HG03558 (cell line): Measurements from ENCODE around the gene CHRNE.
"Not testable (repeated sequence)": the region's sequence is repeated elsewhere in the genome, so short reads cannot be mapped to it uniquely, and the experiment has no call there.

Source experiments
- ATAC-seq: cut with Tn5 transposase; IDR thresholded peaks from one replicate; pipeline ENCODE4 v1.9.1; 2021; ENCODE audit warnings: moderate number of reproducible peaks; ENCODE audit not compliant: unreplicated experiment; ENCODE audit errors: extremely low read depth

Gene CHRNE

DNA sequence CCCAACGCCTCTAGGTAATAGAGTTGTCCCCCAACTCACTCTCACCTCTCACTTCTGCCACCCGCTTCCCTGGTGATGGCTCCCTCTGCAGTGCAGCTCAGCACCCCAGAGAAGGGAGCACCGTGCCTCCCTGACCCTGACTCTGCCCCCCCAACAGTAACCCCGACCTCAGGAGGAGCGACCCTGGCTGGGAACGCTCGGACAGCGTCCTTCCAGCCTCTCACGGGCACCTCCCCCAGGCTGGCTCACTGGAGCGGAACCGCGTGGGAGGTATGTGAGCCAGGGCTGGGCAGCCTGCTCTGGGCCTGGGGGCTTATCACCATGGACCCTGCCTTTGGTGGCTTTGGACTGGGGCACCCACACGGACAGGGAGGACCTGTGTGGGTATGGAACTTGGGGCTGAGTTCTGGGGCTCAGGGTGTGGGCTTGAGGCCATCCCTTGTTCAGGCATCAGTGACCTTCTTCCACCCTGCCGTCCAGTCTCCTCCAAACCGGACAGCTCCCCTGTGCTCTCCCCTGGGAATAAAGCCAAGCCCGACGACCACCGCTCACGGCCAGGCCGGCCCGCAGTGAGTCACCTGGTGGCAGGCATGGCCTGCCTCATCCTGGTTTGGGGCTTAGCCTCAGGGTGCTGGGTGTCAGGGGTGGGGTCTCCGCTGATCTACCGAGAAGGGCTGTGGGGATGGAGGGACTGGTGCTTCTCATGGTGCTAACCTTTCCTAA lies 10.2 kb downstream of the CHRNE start:
- no peak for ATAC-seq

DNA sequence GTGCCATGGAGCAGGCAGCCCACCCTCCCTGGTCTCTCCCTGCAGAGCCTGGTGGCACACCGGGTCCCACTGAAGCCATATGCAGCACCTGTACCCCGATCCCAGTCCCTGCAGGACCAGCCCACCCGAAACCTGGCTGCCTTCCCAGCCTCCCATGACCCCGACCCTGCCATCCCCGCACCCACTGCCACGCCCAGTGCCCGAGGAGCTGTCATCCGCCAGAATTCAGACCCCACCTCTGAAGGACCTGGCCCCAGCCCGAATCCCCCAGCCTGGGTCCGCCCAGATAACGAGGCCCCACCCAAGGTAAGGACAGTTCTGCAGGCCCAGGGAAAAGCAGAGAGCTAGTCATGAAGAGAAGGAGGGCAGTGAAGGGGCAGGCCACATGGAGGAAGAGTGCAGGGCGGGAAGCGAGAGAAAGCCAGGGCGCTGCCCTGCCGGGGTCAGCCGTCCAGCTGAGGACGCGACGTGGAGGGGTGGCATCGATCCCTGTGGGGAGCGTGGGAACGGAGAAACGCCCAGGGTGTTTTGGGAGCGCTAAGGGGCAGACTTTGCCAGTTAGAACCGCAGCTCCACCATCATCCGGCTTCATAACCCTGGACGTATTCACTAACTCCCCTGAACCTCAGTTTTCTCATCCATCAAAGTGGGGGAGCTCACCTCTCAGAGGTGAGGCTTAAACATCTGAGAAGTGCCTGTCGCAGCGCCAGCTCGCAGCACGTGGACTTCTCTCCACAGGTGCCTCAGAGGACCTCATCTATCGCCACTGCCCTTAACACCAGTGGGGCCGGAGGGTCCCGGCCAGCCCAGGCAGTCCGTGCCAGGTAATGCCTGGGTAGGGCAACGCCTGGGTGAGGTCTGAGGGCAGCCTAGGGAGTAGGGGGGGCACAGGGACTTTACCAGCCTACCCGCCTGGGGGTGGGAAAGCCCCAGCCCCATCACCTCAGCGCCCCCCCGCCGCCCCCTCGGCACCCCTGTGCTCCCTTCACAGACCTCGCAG lies 11.2 kb downstream of the CHRNE start:
- no peak for ATAC-seq

DNA sequence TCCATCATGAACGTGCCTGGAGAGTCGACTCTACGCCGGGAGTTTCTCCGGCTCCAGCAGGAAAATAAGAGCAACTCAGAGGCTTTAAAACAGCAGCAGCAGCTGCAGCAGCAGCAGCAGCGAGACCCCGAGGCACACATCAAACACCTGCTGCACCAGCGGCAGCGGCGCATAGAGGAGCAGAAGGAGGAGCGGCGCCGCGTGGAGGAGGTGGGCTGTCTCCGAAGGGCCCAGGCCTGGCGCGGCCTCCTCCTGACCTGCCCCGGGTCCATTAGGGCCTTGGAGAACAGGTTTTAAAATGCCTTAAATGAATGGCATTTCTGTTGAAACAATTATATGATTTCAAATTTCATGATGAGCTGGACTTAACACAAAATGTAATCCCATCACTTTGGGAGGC lies 15.3 kb downstream of the CHRNE start:
- ATAC-seq = no peak

DNA sequence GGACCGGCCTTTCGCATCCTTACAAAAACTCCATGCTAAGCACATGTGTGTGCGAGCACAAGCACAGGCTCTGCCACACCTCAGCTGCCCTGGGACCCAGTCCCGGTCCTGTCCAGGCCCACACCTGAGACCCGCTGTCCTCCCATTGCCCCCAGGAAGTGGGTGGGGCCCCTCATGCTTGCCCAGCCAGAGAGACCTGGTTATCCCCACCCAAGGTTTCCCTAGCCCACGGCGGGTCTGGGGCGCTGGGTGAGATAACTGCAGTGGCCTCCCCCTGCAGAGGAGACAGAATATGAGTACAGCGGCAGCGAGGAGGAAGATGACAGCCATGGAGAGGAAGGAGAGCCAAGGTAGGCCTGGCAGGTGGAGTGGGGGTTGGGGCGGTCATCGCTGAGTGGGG lies 16.1 kb downstream of the CHRNE start:
- no peak for ATAC-seq

DNA sequence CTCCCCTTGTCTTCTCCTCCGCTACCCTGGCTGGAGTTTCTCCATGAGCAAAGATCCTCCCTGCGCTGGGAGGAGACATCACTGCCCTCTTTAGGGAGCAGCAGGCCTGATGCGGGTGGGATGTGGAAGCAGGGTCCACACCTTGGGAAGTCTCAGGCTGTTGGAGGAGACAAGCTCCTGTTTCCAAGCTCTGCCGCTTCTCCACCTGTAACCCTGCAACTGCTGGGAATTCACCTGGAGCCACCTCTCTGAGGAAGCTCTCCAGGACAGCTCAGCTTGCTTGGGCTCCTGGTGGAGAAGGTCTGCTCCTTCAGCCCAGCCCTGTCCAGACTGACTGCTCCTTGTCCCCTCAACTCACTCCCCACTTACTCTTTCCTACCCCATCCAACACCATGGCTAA lies 18.4 kb downstream of the CHRNE start:
- ATAC-seq = no peak

DNA sequence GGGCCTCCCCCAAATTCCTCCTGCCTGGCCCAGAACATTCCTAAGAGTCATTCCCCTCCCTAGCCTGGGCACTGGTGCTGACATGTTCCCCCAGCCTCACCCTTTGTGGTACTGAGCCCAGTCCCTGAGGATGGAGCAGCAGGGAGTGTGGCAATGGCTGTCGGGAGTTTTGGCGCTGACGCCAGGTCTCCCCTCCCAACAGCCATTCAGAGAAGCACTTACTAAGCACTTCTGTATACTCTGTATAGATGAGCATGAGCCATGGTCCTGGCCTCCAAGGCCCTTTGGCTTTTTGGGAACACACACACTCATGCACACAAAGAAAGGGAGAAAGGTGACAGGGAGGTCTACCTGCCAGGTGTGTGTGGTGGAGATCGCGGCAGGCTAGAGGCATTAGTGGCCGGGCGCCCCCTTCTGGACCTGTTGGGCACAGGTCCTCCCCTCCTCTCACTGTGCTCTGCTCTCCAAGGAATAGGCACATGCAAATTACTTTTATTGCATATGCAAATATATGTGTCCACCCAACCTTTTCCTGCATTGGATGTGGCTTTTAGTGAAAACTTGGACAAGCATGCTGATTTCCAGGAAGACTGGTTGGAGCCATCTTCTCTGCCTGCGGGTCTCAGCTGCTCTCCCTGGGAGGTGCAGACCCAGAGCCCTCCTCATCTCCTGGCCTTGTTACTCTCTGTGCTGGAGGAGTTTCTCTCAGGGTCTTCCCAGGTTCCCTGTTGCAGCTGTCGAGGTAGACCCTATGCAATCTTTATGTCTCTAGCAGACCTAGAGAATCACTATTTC lies 20.9 kb downstream of the CHRNE start:
- ATAC-seq = no peak

DNA sequence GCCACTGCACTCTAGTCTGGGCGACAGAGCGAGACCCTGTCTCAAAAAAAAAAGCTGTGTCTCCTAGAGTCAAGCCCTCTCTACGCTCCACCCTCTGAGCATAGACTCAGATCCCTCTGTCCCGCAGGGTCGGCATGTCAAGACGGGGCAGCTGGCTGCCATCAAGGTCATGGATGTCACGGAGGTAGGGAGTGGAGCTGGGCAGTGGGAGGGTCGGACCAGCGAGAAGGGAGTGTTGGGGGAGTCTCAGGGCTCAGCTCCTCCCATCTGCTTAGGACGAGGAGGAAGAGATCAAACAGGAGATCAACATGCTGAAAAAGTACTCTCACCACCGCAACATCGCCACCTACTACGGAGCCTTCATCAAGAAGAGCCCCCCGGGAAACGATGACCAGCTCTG lies 22.0 kb downstream of the CHRNE start:
- no peak for ATAC-seq

DNA sequence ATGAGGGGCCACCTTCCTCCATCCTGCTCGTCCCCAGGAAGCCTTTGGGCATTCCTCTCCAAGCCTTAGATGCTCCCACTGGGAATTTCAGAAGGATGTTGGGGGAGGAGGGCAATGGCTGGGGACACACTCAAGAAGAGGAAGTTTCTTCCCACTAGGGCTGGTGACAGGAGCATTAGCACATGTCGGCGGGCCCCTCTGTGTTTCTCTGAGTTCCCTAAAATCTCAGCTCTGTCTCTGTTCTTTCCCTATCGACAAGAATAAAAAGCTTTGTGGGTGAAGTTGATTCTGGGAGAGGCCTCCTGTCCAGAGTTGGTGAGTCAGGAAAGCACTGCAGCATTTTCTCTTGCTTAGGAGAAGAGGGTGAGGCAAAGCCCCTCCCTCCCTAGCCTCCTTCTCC lies 23.3 kb downstream of the CHRNE start:
- no peak for ATAC-seq

DNA sequence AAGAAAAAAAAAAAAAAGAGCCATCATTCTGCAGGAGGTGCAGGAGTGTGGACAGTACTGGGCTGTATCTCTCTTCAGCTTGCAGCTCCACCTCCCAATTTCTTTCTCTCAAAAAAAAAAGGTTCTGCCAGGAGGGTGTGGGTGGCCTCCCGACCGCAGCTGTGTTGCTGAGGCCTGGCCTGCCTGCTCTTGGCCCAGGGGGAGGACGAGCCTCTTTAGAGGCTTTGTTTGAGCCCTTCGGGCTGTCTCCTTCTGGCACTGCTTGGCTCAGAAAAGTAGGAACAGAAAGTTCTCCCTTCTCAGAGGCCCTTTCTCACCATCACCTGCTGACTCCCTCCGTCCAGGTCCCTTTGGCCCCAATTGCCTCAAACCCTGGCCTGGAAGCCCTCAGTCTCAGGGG lies 25.8 kb downstream of the CHRNE start:
- ATAC-seq = no peak

DNA sequence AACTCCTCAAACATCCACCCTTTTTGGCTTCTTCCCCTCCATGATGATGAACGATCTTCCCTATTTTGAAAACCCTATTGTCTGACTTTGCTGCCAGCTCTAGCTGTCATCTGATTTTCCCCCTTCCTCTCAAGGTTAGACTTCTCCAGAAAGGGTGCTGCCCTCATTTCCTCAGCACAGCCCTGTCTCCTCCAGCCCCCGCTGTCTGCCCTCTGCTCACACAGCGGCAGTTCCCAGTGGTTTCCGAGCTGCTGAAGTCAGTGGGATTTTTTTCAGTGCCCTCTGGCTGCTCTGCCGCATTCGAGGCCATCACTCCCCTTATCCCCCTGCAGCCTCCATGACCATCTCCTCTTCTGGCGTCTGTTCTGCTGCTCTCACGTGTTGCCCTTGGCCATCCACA lies 30.1 kb downstream of the CHRNE start:
- no peak for ATAC-seq

DNA sequence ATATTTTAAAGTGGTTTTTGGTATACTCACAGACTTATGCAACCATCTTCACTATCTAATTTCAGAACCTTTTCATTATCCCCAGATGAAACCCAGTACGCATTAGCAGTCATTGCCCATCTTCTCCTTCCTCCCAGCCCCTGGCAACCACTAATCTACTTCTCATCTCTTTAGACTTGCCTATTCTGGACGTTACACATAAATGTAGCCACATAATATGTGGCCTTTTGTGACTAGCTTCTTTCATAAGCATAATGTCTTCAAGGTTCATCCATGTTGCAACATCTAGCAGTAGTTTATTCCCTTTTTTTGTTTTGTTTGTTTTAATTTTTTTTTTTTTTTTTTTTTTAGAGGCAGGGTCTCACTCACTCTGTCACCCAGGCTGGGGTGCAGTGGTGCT lies 32.0 kb downstream of the CHRNE start:
- ATAC-seq = no peak

DNA sequence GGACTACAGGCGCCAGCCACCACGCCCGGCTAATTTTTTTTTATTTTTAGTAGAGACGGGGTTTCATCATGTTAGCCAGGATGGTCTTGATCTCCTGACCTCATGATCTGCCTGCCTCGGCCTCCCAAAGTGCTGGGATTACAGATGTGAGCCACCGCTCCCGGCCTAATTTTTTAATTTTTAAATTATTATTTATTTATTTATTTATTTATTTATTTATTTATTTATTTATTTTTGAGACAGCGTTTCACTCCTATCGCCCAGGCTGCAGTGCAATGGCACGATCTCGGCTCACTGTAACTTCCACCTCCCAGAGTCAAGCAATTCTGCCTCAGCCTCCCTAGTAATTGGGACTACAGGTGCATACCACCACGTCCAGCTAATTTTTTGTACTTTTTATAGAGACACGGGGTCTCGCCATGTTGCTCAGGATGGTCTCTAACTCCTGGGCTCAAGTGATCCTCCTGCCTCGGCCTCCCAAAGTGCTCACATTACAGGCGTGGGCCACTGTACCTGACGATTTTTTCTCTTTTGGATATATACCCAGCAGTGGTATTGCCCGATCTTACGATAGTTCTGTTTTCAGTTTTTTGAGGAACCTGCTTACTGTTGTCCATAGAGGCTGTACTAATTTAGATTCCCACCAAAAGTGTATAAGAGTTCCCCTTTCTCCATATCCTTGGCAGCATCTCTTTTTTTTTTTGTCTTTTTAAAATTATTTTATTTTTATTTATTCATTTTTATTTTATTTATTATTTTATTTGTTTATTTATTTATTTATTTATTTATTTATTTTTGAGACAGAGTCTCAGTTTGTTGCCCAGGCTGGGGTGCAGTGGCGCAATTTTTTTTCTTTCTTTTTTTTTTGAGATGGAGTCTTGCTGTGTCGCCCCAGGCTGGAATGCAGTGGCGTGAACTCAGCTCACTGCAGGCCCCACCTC lies 33.6 kb downstream of the CHRNE start:
- ATAC-seq = not testable (repeated sequence)

DNA sequence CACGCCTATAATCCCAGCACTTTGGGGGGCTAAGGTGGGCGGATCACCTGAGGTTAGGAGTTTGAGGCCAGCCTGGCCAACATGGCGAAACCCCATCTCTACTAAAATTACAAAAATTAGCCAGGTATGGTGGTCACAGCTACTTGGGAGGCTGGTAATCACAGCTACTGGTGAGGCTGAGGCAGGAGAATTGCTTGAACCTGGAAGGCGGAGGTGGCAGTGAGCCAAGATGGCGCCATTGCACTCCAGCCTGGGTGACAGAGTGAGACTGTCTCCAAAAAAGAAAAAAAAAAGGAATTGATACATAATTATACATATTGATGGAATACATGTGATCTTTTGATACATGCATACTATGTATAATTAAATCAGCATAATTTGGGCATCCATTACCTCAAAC lies 35.4 kb downstream of the CHRNE start:
- not testable (repeated sequence) for ATAC-seq

DNA sequence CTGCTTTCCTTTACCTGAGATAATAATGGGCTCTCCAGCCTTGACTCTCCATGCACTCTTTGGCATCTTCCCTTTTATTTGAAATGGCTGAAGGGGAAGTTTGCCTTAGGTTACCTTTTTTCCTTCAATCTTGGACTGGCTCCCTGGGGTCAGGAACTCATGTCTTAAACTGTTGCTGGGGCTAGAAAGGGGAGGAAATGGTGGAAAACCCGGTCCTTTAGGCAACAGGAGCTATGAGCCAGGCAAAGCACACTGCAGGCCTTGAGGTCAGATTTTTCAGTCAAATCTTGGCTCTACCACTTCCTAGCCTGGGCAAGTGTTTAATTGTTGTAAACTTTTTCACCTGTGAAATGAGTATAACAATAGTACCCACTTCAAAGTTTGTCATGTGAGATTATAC lies 39.6 kb downstream of the CHRNE start:
- ATAC-seq = no peak

DNA sequence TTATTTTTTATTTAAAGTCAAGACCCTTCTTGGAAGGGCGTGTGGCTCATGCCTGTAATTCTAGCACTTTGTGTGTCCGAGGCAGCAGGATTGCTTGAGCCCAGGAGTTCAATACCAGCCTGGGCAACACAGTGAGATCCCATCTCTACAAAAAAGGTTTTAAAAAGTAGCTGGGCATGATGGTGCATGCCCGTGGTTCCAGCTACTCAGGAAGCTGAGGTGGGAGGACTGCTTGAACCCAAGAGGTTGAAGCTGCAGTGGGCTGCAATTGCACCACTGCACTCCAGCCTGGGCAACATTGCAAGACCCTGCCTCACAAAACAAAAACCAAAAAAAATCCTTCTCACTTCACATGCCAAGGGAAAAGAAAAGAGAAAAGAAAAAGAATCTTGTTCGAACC lies 40.2 kb downstream of the CHRNE start:
- no peak for ATAC-seq

DNA sequence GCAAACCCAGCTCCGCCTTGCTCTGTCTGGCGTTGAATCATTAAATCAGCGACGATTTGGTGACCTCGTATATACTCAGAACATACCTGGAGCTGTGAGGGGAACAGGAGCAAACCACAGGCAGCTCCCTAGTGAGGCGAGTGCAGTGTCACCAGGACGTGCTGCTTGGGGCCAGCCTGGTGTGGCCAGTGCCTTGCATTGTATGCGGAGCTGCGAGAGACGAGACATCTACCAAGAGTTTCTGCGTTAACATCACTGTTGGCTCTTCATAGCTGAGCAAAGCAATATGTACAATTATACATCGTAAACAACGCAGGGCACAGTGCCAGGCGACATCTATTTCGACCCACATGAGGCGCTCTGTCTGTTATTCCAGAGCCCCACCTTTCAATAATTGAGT lies 41.8 kb downstream of the CHRNE start:
- no peak for ATAC-seq

DNA sequence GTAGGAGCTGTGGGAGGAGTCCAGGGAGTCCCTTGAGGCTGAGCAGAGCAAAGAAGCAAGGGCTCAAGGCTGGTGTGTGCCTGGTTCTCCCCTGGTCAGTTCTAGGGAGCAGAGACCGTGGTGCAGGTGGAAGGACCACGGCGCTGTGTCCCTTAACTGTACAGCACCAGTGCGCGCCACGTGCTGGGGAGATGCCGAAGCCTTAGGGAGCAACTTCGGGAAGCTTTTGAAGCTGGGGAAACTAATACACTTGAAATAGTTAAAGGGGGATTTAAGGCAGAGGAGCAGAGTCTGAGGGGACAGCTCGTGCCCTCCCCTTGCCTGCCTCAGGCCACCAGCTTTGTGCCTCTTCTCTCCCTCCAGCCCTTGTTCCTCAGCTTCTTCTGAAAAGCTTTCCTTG lies 42.2 kb downstream of the CHRNE start:
- no peak for ATAC-seq

DNA sequence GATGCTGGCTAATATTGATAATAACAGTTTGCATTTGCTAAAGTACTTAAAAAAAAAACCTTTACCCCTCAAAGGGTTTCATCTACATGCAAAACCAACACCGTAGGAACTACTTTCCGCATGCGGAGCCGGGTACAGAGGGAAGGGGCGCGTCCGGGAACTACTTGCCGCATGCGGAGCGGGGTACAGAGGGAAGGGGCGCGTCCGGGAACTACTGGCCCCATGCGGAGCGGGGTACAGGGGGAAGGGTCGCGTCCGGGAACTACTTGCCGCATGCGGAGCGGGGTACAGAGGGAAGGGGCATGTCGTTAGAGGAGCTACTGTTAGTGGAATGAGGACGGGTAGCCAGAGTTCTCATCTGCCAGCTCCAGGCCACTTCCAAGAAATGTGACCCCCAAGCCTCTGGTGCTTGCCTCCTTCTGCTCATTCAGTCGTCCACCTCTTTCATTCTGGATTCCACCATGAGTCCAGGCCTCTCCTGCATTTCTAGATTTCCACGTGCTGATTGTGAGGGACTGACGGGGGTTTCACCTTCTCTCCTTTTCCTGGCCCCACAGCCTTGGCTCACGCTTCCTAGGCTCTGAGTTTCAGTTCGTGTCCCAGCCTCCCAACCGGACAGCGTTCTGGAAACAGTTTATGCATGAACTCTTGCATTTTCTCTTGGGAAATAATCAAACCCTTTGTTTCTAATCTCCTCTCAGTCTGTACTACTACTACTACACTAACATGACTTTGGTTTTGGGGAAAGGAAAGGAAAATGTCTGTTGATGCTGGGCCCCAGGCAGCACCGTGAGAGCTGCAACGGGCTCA lies 42.9 kb downstream of the CHRNE start:
- no peak for ATAC-seq

DNA sequence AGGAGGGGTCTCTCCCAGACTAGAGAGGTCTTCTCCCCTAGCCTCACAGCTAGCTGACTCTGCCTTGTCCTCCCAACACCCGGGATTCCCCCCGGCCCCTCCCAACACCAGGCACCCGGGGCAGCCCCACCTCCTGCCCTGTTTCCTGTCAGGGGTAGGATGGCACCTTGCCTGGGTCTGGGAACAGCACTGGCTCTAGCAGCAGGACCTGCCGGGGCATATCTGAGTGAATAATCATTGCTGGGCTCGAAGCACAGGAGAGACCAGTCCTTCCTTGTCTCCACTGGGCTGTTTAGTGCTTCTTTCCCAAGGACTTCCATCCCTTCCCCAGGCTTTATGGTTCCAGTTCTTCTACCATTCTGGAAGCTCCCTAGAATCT lies 44.0 kb downstream of the CHRNE start:
- ATAC-seq = no peak
